Activated naive CD8-positive, alpha-beta T cell treated with anti-CD3 and anti-CD28 coated beads, Interleukin-2, amount 10 ng/mL, durations not matched to agents 7 days and 5 days (primary cell): Measurements from ENCODE around the gene NEDD4L. TPM values are rescaled to one million over a fixed set of nuclear protein-coding genes. Genes with fewer than 3 reads are reported as not detected.

Experiments used
- ATAC-seq: fragments of 150-1000 bp; cut with Tn5 transposase; one replicate; pipeline ENCODE4 v1.10.0; 2021; ENCODE audit warnings: low read depth, moderate library complexity
- POLR2A ChIA-PET: fragments of 350-600 bp; sonication (Branson Sonifier 250); formaldehyde crosslinking; loops from one replicate; lab custom pipeline; 2021; ENCODE audit warnings: antibody characterized with exemption; lab: Charles Lee
- DNase-seq: peaks from one replicate; pipeline ENCODE4 v3.0.0; 2021
- H3K27ac Mint-ChIP-seq: one replicate; pipeline ENCODE4 v1.8.0; 2022; ENCODE audit warnings: mild to moderate bottlenecking, mixed read lengths
- H3K27me3 Mint-ChIP-seq: one replicate; pipeline ENCODE4 v1.8.0; 2022; ENCODE audit warnings: mild to moderate bottlenecking, moderate library complexity, mixed read lengths
- H3K36me3 Mint-ChIP-seq: one replicate; pipeline ENCODE4 v1.8.0; 2021; ENCODE audit warnings: mild to moderate bottlenecking, mixed read lengths
- H3K4me1 Mint-ChIP-seq: one replicate; pipeline ENCODE4 v1.8.0; 2021; ENCODE audit warnings: mixed read lengths
- H3K4me3 Mint-ChIP-seq: one replicate; pipeline ENCODE4 v1.8.0; 2022; ENCODE audit warnings: mild to moderate bottlenecking, moderate library complexity, mixed read lengths
- H3K9me3 Mint-ChIP-seq: one replicate; pipeline ENCODE4 v1.8.0; 2021; ENCODE audit warnings: mixed read lengths
- total RNA-seq, 2 experiments: library from RNA; stranded (reverse); gene quantifications; one replicate each; pipeline ENCODE4 v1.2.3, GENCODE V29; 2021

NEDD4L gene
- total RNA-seq, 2 experiments from 2014 or later = 4.4 to 7.4 TPM

DNA sequence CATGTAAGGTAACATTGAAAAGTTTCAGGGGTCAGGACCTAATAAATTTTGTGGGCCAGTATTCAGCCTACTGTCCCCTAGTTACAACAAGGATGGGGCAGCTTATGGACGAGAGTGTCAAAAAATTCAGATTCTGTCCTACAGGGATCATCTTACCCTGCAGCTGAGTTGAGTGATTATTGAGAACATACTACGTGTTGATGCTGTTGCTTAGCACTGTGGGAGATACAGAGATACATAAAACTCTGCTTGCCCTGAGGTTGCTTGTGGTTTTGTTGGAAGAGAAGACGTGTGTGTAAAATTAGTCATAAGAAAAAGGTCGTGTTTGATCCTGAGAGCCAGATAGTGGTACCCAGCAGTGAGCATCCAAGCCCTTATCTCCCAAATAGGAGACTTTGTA, 253.2 kb downstream of the NEDD4L start:
- DNase-seq (no peak), ATAC-seq (no peak)
- POLR2A ChIA-PET = no interaction called here
- no peaks in the 10 kb centered on the region for H3K9me3 Mint-ChIP-seq
- peaks cover 2% of the 10 kb centered on the region for H3K27me3 Mint-ChIP-seq
- no peak overlapping the region for H3K27ac Mint-ChIP-seq
- no peak overlapping the region for H3K4me3 Mint-ChIP-seq
- H3K4me1 Mint-ChIP-seq = peaks cover 2% of the 10 kb centered on the region
- H3K36me3 Mint-ChIP-seq = no peaks in the 10 kb centered on the region

DNA sequence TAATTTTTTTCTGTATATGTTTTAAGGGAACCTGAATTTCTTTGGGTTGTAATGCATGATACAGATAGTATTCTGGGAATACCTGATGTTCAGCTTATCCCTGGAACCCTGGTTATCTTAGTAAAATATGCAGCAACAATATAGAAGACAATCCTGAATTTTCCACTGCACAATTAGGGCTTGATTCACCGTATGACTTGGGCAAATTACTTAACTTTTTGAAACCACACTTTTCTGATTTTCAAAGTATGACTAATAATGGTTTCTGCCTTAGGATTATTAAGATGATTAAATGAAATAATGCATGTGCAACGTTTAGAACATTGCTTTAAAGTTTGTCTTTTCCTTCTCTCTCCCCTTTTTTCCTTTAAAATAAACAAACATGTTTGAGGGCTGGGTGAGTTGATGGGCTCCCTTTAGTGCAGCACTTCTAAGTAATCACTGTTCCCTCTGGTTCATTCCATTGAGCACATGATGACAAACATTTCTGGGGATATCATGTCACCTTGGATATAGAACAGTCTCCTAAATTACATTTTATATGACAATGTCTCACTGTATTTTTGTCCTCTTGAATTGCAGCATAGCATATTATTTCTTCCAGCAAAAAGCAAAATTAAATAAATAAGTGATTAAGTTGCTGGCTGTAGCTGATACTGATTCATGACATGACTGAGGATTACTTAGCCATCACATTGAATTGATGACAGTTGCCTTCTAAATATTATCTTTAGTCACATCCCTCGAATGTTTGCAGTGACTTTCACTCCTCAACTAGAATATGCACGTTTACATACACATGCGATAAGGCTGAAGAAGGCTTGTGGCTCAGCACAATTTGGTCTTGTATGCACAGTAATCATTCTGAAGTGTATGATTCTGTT, 254.5 kb downstream of the NEDD4L start:
- Mint-ChIP-seq H3K4me3 (no peak overlapping the region), H3K4me1 (peaks cover 6% of the 10 kb centered on the region), H3K9me3 (no peaks in the 10 kb centered on the region), H3K27me3 (peaks cover 7% of the 10 kb centered on the region), H3K36me3 (no peaks in the 10 kb centered on the region), H3K27ac (no peak overlapping the region)
- POLR2A ChIA-PET = no interaction called here
- ATAC-seq (no peak), DNase-seq (no peak)

DNA sequence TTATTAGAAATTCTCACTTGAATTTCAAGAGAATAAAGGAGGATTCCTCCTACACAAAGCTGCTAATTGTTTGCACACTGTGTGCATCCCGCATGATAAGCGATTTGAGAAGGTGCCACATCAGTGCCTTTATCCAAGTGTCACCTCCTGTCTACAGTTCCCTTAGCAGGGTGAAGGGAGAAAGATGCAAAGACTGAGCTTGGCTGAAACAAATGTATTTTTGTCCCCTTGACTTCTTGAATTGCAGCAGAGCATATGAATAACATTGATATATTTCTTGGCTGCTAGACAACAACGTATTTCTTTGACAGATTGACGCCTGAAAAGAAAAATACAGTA, 255.1 kb downstream of the NEDD4L start:
- Mint-ChIP-seq H3K4me3 (no peak overlapping the region), H3K4me1 (peaks cover 8% of the 10 kb centered on the region), H3K36me3 (no peaks in the 10 kb centered on the region), H3K9me3 (no peaks in the 10 kb centered on the region), H3K27ac (no peak overlapping the region), H3K27me3 (peaks cover 9% of the 10 kb centered on the region)
- POLR2A ChIA-PET = no interaction called here
- DNase-seq (no peak), ATAC-seq (no peak)

DNA sequence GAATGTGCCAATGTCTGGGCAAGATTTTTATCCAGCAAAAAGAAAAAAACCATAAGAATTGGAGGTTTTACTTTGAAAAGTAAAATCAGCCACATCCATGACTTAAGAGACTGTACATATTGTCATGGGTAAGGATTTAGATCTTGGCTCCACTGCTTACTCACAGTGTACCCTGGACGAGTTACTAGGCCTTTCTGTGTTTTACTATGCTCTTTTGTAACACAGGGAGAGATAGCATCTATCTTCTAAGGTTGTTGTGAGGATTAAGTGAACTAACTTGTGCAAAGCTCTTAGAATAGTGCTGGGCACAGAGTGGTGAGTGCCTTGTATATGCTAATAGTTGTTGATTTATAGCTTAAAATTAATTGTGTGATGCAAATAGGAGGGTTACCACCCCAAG, 255.9 kb downstream of the NEDD4L start:
- POLR2A ChIA-PET = no interaction called here
- peaks cover 8% of the 10 kb centered on the region for H3K4me1 Mint-ChIP-seq
- no peaks in the 10 kb centered on the region for H3K36me3 Mint-ChIP-seq
- H3K4me3 Mint-ChIP-seq = no peak overlapping the region
- DNase-seq = no peak
- H3K27ac Mint-ChIP-seq = no peak overlapping the region
- ATAC-seq = no peak
- peaks cover 2% of the 10 kb centered on the region for H3K9me3 Mint-ChIP-seq
- peaks cover 12% of the 10 kb centered on the region for H3K27me3 Mint-ChIP-seq

DNA sequence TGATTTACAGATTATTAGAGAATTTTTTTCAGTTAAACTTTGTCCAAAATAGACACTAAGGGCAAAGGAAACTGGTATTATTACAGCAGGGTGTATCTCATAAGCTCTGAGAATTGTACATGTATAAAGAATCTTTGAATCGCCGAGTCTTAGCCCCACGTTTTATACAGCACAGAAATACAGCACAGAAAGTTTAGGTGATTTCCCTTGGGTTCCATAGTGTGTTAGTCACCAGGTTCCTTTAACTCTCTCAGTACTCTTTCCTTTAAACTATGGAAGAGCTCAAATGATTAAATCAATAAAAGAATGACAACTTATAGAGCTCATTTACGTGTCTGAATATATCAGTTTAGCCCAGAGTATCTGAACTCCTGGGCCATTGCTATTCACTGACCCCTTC, 256.8 kb downstream of the NEDD4L start:
- peaks cover 12% of the 10 kb centered on the region for H3K27me3 Mint-ChIP-seq
- no peak overlapping the region for H3K27ac Mint-ChIP-seq
- H3K4me3 Mint-ChIP-seq = no peak overlapping the region
- H3K9me3 Mint-ChIP-seq = peaks cover 4% of the 10 kb centered on the region
- DNase-seq (no peak), ATAC-seq (no peak)
- POLR2A ChIA-PET = no interaction called here
- H3K36me3 Mint-ChIP-seq = no peaks in the 10 kb centered on the region
- peaks cover 8% of the 10 kb centered on the region for H3K4me1 Mint-ChIP-seq

DNA sequence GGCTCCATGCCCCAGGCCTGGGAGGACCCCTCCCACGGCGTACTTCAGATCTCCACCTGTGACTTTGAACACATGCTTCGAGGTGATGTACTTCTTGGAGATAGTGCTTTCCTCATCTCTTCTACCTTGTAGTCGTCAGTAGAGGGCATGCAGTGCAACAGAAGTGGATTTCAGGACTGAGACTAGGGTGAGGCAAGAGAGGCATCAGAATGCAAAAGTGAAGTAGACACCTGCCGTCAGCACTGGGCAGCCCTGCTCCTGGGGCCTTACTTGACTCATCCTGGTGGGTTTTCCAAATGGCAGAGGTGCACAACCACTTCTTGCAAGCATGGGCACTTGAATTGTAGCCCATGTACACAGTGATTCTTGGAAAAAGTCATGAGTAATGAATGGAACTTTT, 258.8 kb downstream of the NEDD4L start:
- Mint-ChIP-seq H3K36me3 (no peaks in the 10 kb centered on the region), H3K9me3 (peaks cover 8% of the 10 kb centered on the region), H3K27ac (no peak overlapping the region), H3K4me1 (peaks cover 7% of the 10 kb centered on the region), H3K4me3 (no peak overlapping the region), H3K27me3 (peaks cover 12% of the 10 kb centered on the region)
- POLR2A ChIA-PET = no interaction called here
- DNase-seq = no peak
- ATAC-seq = no peak

DNA sequence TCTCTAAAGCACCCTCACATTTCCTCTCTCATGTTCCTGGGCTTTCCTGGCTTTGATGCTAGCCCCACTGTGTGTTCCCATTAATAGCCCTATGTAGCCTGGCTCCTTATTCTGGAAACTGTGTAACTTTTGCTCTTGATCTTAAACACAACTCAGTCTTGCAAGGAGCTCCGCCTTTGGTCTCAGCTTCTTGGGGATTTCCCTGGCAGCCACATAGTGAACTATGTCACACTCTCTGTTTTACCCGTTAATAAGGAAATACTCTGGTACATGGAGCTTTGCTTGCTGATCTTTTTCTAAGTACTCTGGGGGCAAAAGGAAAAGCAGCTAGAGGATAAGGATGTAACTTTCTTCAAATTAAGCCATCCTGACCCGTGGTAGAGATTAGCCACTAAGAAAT, 259.3 kb downstream of the NEDD4L start:
- H3K27ac Mint-ChIP-seq = no peak overlapping the region
- DNase-seq (no peak), ATAC-seq (peak; percentile 47)
- peaks cover 8% of the 10 kb centered on the region for H3K9me3 Mint-ChIP-seq
- no peak overlapping the region for H3K4me3 Mint-ChIP-seq
- H3K27me3 Mint-ChIP-seq = peaks cover 12% of the 10 kb centered on the region
- no peaks in the 10 kb centered on the region for H3K36me3 Mint-ChIP-seq
- POLR2A ChIA-PET = no interaction called here
- H3K4me1 Mint-ChIP-seq = peaks cover 7% of the 10 kb centered on the region

DNA sequence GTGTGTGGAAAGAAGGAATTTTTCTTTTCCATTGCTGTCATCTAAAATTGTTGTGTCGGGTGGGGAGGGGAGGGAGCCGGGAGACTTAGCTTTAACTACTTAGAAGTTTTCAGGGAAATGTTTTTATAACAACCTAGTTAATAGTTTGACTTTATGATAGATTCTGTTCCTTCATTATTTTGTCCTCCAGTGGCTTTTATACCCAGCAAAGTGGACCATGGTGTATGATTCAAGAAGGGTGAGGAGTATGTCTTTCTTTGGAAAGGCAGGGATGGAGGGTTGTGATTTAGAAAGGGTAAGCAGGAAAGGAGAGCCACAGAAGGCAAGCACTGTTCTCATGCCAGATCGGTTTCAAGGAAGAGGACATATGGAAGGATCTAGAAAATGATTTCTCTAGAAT, 261.8 kb downstream of the NEDD4L start:
- ATAC-seq = no peak
- Mint-ChIP-seq H3K27ac (no peak overlapping the region), H3K4me3 (no peak overlapping the region), H3K36me3 (no peaks in the 10 kb centered on the region), H3K4me1 (peaks cover 18% of the 10 kb centered on the region), H3K9me3 (peaks cover 8% of the 10 kb centered on the region), H3K27me3 (peaks cover 16% of the 10 kb centered on the region)
- POLR2A ChIA-PET = no interaction called here
- no peak for DNase-seq

DNA sequence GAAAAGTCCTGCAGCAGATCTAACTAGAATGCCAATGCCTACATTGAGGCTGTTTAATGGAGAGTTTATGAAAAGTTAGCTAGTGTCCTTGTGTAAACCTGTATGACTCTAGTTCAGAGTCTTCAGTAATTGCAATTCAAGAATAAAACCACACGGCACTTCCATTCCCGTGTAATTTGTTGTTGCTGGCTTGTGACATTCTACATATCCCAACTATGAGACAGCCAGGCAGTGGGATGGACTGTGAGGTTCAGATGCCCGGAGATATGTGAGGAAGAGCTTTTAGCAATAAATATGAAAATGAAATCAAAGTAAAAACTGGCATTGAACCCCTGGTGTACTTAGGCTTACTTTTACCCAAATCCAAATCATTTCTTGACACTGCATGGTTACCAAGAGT, 263.4 kb downstream of the NEDD4L start:
- Mint-ChIP-seq H3K36me3 (no peaks in the 10 kb centered on the region), H3K4me1 (peaks cover 23% of the 10 kb centered on the region), H3K27ac (no peak overlapping the region), H3K4me3 (no peak overlapping the region), H3K9me3 (peaks cover 8% of the 10 kb centered on the region), H3K27me3 (peaks cover 18% of the 10 kb centered on the region)
- POLR2A ChIA-PET = no interaction called here
- ATAC-seq (no peak), DNase-seq (no peak)

DNA sequence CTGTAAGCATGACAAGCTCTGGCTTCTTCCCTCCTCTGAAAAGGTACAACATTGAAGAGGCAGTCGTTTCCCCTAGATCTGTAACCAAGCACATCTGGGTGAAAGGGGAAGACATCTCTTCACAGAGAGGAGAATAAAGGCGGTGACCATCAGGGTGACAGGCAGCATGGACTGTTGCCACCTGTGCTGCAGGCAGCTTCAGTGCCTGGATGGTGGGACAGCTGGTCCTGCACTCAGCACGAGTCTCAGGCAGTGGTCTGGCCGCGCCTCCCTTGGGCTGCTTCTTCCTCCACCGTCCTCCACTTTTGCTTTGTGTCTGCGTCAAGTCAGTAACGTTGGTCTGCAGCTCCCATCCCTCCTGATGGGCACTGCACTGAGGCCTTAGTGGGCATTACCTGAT, 264.4 kb downstream of the NEDD4L start:
- no peak overlapping the region for H3K4me3 Mint-ChIP-seq
- ATAC-seq = no peak
- no peak overlapping the region for H3K27ac Mint-ChIP-seq
- H3K36me3 Mint-ChIP-seq = no peaks in the 10 kb centered on the region
- H3K9me3 Mint-ChIP-seq = peaks cover 8% of the 10 kb centered on the region
- POLR2A ChIA-PET = no interaction called here
- H3K27me3 Mint-ChIP-seq = peaks cover 14% of the 10 kb centered on the region
- H3K4me1 Mint-ChIP-seq = peaks cover 19% of the 10 kb centered on the region
- DNase-seq = no peak

DNA sequence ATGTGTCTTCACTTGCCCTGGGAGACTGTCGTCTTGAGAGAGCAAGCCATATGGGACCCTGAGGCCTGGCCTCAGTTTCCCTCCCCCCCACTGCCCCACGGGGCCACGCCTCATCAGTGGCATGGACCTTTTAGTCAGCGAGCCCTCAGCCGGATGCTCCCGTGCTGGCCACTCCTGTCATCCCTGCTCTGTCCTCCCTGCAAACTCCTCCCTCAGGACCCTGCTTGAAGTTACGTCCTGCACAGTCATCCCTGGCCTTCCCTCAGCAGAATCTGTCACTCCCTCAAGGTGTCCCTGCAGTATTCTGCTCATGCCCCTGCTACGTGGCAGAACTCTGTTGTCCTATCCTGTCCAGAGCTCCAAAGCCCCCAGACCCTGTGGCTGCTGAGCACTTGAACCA, 265.1 kb downstream of the NEDD4L start:
- no peak for DNase-seq
- H3K36me3 Mint-ChIP-seq = no peaks in the 10 kb centered on the region
- POLR2A ChIA-PET = no interaction called here
- no peak overlapping the region for H3K27ac Mint-ChIP-seq
- no peak for ATAC-seq
- peaks cover 11% of the 10 kb centered on the region for H3K27me3 Mint-ChIP-seq
- H3K4me1 Mint-ChIP-seq = peaks cover 16% of the 10 kb centered on the region
- H3K4me3 Mint-ChIP-seq = no peak overlapping the region
- peaks cover 8% of the 10 kb centered on the region for H3K9me3 Mint-ChIP-seq

DNA sequence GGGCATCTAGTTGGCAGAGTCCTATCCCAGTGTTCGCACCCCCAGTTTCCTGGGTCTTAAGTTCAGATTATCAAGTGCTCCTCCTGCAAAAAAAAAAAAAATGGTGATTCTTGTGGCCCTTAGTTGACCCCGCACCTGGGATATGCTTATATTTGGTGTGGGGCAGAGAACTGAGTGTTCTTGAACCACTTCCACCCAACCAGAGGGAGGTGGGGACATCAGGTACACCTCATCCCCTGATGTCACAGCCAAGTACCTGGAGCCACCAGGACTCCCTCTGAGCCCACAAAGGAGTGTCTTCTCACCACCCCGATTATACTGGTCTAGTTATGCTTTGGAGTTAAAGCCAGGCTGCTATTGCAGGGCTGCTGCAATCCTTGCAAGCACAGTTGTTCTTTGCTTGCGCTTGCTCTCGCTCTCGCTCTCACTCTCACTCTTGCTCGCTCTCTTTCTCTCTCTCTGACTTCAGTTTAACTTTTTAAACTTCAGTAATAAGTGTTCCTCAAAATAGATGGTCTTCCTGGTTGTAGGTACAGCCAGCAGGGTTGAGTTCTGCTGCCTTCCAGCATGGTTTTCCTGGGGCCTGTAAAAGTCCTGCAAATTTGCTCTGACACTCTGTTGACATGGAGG, 265.7 kb downstream of the NEDD4L start:
- H3K27me3 Mint-ChIP-seq = peaks cover 8% of the 10 kb centered on the region
- no peak overlapping the region for H3K27ac Mint-ChIP-seq
- no peak overlapping the region for H3K4me3 Mint-ChIP-seq
- H3K36me3 Mint-ChIP-seq = no peaks in the 10 kb centered on the region
- no peak for DNase-seq
- no peak for ATAC-seq
- POLR2A ChIA-PET = no interaction called here
- peaks cover 16% of the 10 kb centered on the region for H3K4me1 Mint-ChIP-seq
- peaks cover 8% of the 10 kb centered on the region for H3K9me3 Mint-ChIP-seq

DNA sequence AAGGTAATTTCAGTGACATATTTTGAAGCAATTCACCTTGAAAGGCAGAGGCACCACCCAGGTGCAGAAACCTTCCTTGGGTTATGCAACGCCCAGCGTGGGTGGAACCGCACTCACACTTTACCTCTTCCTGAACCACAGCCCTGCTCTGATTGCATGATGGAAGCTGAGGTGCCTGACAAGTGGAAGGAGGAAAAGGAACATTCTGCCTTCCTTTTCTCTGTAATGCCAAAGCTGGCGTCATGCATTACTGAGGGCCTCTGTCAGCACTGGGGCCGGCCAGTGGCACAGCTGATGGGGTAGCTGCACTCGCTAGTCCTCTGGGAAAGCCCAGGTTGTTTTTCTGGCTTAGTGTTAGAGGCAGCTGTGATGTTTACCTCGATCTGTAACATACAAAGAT, 266.5 kb downstream of the NEDD4L start:
- Mint-ChIP-seq H3K4me3 (no peak overlapping the region), H3K9me3 (peaks cover 6% of the 10 kb centered on the region), H3K27me3 (peaks cover 8% of the 10 kb centered on the region), H3K4me1 (peaks cover 16% of the 10 kb centered on the region), H3K27ac (no peak overlapping the region), H3K36me3 (no peaks in the 10 kb centered on the region)
- POLR2A ChIA-PET = no interaction called here
- no peak for ATAC-seq
- no peak for DNase-seq

DNA sequence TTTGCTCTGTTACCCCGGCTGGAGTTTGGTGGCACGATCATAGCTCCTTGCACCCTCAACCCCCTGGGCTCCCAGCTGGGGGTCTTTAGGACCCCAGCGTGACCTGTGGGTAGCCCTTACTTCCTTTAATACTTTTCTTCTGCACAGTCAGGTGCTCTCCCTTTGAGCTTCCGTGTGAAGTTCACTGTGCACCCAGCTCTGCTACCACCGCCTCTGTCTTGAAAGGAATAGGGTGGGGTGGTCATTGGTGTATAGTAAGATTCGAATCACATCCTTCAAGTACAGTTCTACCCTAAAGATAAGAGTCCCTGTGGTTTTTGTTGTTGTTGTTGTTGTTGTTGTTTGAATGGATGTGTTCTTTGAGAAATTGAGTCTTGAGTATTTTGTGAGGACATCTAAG, 267.4 kb downstream of the NEDD4L start:
- DNase-seq (no peak), ATAC-seq (no peak)
- Mint-ChIP-seq H3K4me1 (peaks cover 16% of the 10 kb centered on the region), H3K36me3 (no peaks in the 10 kb centered on the region), H3K4me3 (no peak overlapping the region), H3K27ac (no peak overlapping the region), H3K9me3 (peaks cover 2% of the 10 kb centered on the region), H3K27me3 (peaks cover 8% of the 10 kb centered on the region)
- POLR2A ChIA-PET = no interaction called here
